CD8-positive, alpha-beta memory T cell (primary cell): ENCODE measurements around the gene SHC3. TPM values are rescaled to one million over a fixed set of nuclear protein-coding genes. Genes with fewer than 3 reads are reported as not detected.

ENCODE experiments used
- CTCF ChIA-PET: fragments of 350-600 bp; sonication (Branson Sonifier 250); formaldehyde crosslinking; loops from one replicate; lab custom pipeline; 2021; ENCODE audit warnings: antibody characterized with exemption; lab: Charles Lee
- POLR2A ChIA-PET: fragments of 350-600 bp; sonication (Branson Sonifier 250); formaldehyde crosslinking; loops from one replicate; lab custom pipeline; 2021; ENCODE audit warnings: antibody characterized with exemption; lab: Charles Lee
- DNase-seq, 5 donors: peaks; one replicate each; pipeline versions ENCODE4 v3.0.0 to v3.0.0-alpha.2; 2020 to 2022; ENCODE audit warnings: mixed read lengths in 1 of 5
- H3K27ac ChIP-seq: one replicate; pipeline ENCODE4 v1.7.0; 2013; ENCODE audit warnings: low read depth, mild to moderate bottlenecking, low read length, moderate library complexity
- H3K27me3 ChIP-seq: 2 replicates; pipeline ENCODE4 v1.7.0; 2013; ENCODE audit warnings: low read length, mild to moderate bottlenecking; ENCODE audit not compliant: insufficient read depth, poor library complexity, severe bottlenecking
- H3K36me3 ChIP-seq: 2 replicates; pipeline ENCODE4 v1.7.0; 2013; ENCODE audit warnings: mild to moderate bottlenecking, low read length, moderate library complexity; ENCODE audit not compliant: insufficient read depth
- H3K4me1 ChIP-seq: 2 replicates; pipeline ENCODE4 v1.7.0; 2013; ENCODE audit warnings: mild to moderate bottlenecking, low read length, moderate library complexity; ENCODE audit not compliant: insufficient read depth
- H3K4me3 ChIP-seq: 2 replicates; pipeline ENCODE4 v1.7.0; 2013; ENCODE audit warnings: mild to moderate bottlenecking, low read length
- H3K9me3 ChIP-seq: 2 replicates; pipeline ENCODE4 v1.7.0; 2013; ENCODE audit warnings: mild to moderate bottlenecking, low read length
- H3K27ac Mint-ChIP-seq, 8 donors: one replicate each; pipeline ENCODE4 v1.8.0; 2020 to 2021; ENCODE audit warnings: mixed read lengths in 8 of 8, mild to moderate bottlenecking in 6 of 8, inconsistent platforms in 3 of 8, moderate library complexity in 3 of 8
- H3K27me3 Mint-ChIP-seq, 2 donors: one replicate each; pipeline ENCODE4 v1.8.0; 2020 to 2021; ENCODE audit warnings: mixed read lengths in 2 of 2, mild to moderate bottlenecking in 1 of 2, moderate library complexity in 1 of 2
- H3K36me3 Mint-ChIP-seq, 3 donors: one replicate each; pipeline ENCODE4 v1.8.0; 2020 to 2021; ENCODE audit warnings: mixed read lengths in 3 of 3, inconsistent platforms in 1 of 3, mild to moderate bottlenecking in 1 of 3
- H3K4me1 Mint-ChIP-seq, 3 donors: one replicate each; pipeline ENCODE4 v1.8.0; 2020 to 2021; ENCODE audit warnings: mixed read lengths in 3 of 3, inconsistent platforms in 1 of 3, mild to moderate bottlenecking in 1 of 3
- H3K4me3 Mint-ChIP-seq, 7 donors: one replicate each; pipeline ENCODE4 v1.8.0; 2020 to 2021; ENCODE audit warnings: mixed read lengths in 7 of 7, mild to moderate bottlenecking in 6 of 7, moderate library complexity in 4 of 7, inconsistent platforms in 2 of 7
- H3K9me3 Mint-ChIP-seq, 5 donors: one replicate each; pipeline ENCODE4 v1.8.0; 2020 to 2022; ENCODE audit warnings: mixed read lengths in 5 of 5, mild to moderate bottlenecking in 3 of 5, moderate library complexity in 2 of 5, inconsistent platforms in 1 of 5
- polyA plus RNA-seq: library from polyadenylated mRNA; unstranded; fragments of 300-500 nt; fragmentation: Illumina TruSeq; gene quantifications from one replicate; pipeline ENCODE4 v1.2.3, GENCODE V29; 2021
- total RNA-seq, 2 experiments: library from RNA; stranded (reverse); gene quantifications; one replicate each; pipeline ENCODE4 v1.2.3, GENCODE V29; 2021

SHC3 gene
- total and polyA plus RNA-seq, 3 experiments from 2014 or later = not detected

GRCh38 chr9:89122949-89123348 is 55.7 kb downstream of the SHC3 start:
- Mint-ChIP-seq H3K36me3 (no peaks in the 10 kb centered on the region), H3K4me3 (no peak overlapping the region), H3K4me1 (no peaks in the 10 kb centered on the region), H3K9me3 (peaks cover 0 to 15% (median 9%) of the 10 kb centered on the region in 5 donors), H3K27me3 (peaks cover 7 to 44% of the 10 kb centered on the region in 2 donors), H3K27ac (no peak overlapping the region)
- Histone ChIP-seq H3K4me1 (no peaks in the 10 kb centered on the region), H3K27me3 (no peaks in the 10 kb centered on the region), H3K4me3 (no peak overlapping the region), H3K27ac (no peak overlapping the region), H3K9me3 (no peaks in the 10 kb centered on the region), H3K36me3 (no peaks in the 10 kb centered on the region)
- ChIA-PET POLR2A (no interaction called here), CTCF (no interaction called here)
- DNase-seq = no peak

DNA sequence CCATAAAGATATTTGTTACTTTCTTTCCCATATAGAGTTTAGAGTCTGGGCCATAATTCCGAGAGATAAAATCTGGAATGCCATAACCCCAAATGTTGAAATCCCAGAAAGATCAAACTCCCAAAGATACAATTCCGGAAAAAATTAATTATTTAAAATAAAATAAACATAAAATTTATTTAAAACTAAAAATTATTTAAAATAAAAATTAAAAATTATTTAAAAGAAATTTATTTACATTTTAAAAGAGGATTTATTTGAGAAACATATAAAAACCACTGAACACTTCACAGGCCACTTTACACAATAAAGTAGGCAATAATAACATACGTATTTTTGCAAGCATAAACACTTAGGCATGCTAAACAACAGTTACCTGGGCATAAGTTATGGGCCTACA is 57.9 kb downstream of the SHC3 start:
- Histone ChIP-seq H3K27me3 (no peaks in the 10 kb centered on the region), H3K9me3 (no peaks in the 10 kb centered on the region), H3K36me3 (no peaks in the 10 kb centered on the region), H3K4me3 (no peak overlapping the region), H3K4me1 (no peaks in the 10 kb centered on the region), H3K27ac (no peak overlapping the region)
- no peak overlapping the region for H3K4me3 Mint-ChIP-seq
- no peak overlapping the region for H3K27ac Mint-ChIP-seq
- H3K27me3 Mint-ChIP-seq = peaks cover 4 to 28% of the 10 kb centered on the region in 2 donors
- H3K36me3 Mint-ChIP-seq = no peaks in the 10 kb centered on the region
- H3K9me3 Mint-ChIP-seq = peaks cover 0 to 12% (median 8%) of the 10 kb centered on the region in 5 donors
- POLR2A ChIA-PET = no interaction called here
- H3K4me1 Mint-ChIP-seq = no peaks in the 10 kb centered on the region
- CTCF ChIA-PET = no interaction called here
- DNase-seq = no peak

- no peaks in the 10 kb centered on the region for H3K9me3 ChIP-seq
- no peaks in the 10 kb centered on the region for H3K27me3 ChIP-seq
- POLR2A ChIA-PET = no interaction called here
- H3K9me3 Mint-ChIP-seq = peaks cover 0 to 11% (median 4%) of the 10 kb centered on the region in 5 donors
- H3K27me3 Mint-ChIP-seq = peaks cover 9 to 24% of the 10 kb centered on the region in 2 donors
- CTCF ChIA-PET = no interaction called here
- H3K4me1 ChIP-seq = no peaks in the 10 kb centered on the region
- no peaks in the 10 kb centered on the region for H3K36me3 Mint-ChIP-seq
- no peak for DNase-seq
- H3K36me3 ChIP-seq = no peaks in the 10 kb centered on the region
- H3K27ac ChIP-seq = no peak overlapping the region
- H3K4me1 Mint-ChIP-seq = no peaks in the 10 kb centered on the region
- H3K4me3 ChIP-seq = no peak overlapping the region
- no peak overlapping the region for H3K4me3 Mint-ChIP-seq
- no peak overlapping the region for H3K27ac Mint-ChIP-seq
These were observed 61.8 kb downstream of the SHC3 start for GRCh38 chr9:89116805-89117192.

- Histone ChIP-seq H3K4me1 (no peaks in the 10 kb centered on the region), H3K4me3 (no peak overlapping the region), H3K27me3 (no peaks in the 10 kb centered on the region), H3K9me3 (no peaks in the 10 kb centered on the region), H3K27ac (no peak overlapping the region), H3K36me3 (no peaks in the 10 kb centered on the region)
- POLR2A ChIA-PET = no interaction called here
- no peak for DNase-seq
- Mint-ChIP-seq H3K9me3 (peaks cover 0 to 11% (median 4%) of the 10 kb centered on the region in 5 donors), H3K4me3 (no peak overlapping the region), H3K27ac (no peak overlapping the region), H3K4me1 (no peaks in the 10 kb centered on the region), H3K36me3 (no peaks in the 10 kb centered on the region), H3K27me3 (peaks cover 9 to 21% of the 10 kb centered on the region in 2 donors)
- CTCF ChIA-PET = no interaction called here
These were observed 62.4 kb downstream of the SHC3 start for GRCh38 chr9:89116064-89116804.

GRCh38 chr9:89115426-89115825 is 63.2 kb downstream of the SHC3 start:
- Mint-ChIP-seq H3K4me1 (no peaks in the 10 kb centered on the region), H3K27me3 (peaks cover 11 to 25% of the 10 kb centered on the region in 2 donors), H3K4me3 (no peak overlapping the region), H3K36me3 (no peaks in the 10 kb centered on the region), H3K27ac (no peak overlapping the region), H3K9me3 (peaks cover 0 to 11% (median 4%) of the 10 kb centered on the region in 5 donors)
- no peak overlapping the region for H3K27ac ChIP-seq
- no peaks in the 10 kb centered on the region for H3K9me3 ChIP-seq
- no peaks in the 10 kb centered on the region for H3K27me3 ChIP-seq
- no peak overlapping the region for H3K4me3 ChIP-seq
- H3K36me3 ChIP-seq = no peaks in the 10 kb centered on the region
- DNase-seq = no peak
- CTCF ChIA-PET = no interaction called here
- H3K4me1 ChIP-seq = no peaks in the 10 kb centered on the region
- POLR2A ChIA-PET = no interaction called here

DNA sequence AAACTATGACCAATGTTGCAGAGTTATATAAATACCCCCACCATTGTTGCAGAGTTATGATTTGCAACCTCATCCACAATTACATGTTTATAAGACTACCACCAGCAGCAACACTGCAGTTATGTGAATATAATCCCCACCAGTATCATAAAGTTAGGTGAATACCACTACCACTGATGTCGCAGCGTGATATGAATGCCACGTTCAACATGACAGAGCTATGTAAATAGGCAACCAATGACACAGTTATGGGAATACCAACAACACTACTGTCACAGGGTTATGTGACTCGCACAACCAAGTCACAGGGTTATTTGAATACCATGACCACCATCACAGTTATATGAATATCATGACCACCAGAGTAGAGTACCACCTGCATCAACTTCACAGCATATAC is 63.9 kb downstream of the SHC3 start:
- no peak for DNase-seq
- H3K9me3 Mint-ChIP-seq = peaks cover 0 to 11% (median 4%) of the 10 kb centered on the region in 5 donors
- H3K27ac ChIP-seq = no peak overlapping the region
- H3K36me3 ChIP-seq = no peaks in the 10 kb centered on the region
- H3K9me3 ChIP-seq = no peaks in the 10 kb centered on the region
- ChIA-PET CTCF (no interaction called here), POLR2A (no interaction called here)
- no peaks in the 10 kb centered on the region for H3K27me3 ChIP-seq
- no peaks in the 10 kb centered on the region for H3K36me3 Mint-ChIP-seq
- H3K4me3 Mint-ChIP-seq = no peak overlapping the region
- H3K4me3 ChIP-seq = no peak overlapping the region
- no peak overlapping the region for H3K27ac Mint-ChIP-seq
- H3K4me1 Mint-ChIP-seq = no peaks in the 10 kb centered on the region
- H3K27me3 Mint-ChIP-seq = peaks cover 8 to 25% of the 10 kb centered on the region in 2 donors
- no peaks in the 10 kb centered on the region for H3K4me1 ChIP-seq

- POLR2A ChIA-PET = no interaction called here
- Histone ChIP-seq H3K36me3 (no peaks in the 10 kb centered on the region), H3K4me3 (no peak overlapping the region), H3K4me1 (no peaks in the 10 kb centered on the region), H3K9me3 (no peaks in the 10 kb centered on the region), H3K27me3 (no peaks in the 10 kb centered on the region), H3K27ac (no peak overlapping the region)
- no peak for DNase-seq
- CTCF ChIA-PET = no interaction called here
- no peak overlapping the region for H3K4me3 Mint-ChIP-seq
- H3K27ac Mint-ChIP-seq = no peak overlapping the region
- no peaks in the 10 kb centered on the region for H3K36me3 Mint-ChIP-seq
- H3K4me1 Mint-ChIP-seq = no peaks in the 10 kb centered on the region
- peaks cover 0 to 3% (median 2%) of the 10 kb centered on the region in 5 donors for H3K9me3 Mint-ChIP-seq
- H3K27me3 Mint-ChIP-seq = peaks cover 7 to 25% of the 10 kb centered on the region in 2 donors
These were observed 64.8 kb downstream of the SHC3 start for GRCh38 chr9:89113851-89114250.

GRCh38 chr9:89112243-89112642 is 66.4 kb downstream of the SHC3 start:
- no peak overlapping the region for H3K4me3 Mint-ChIP-seq
- no peaks in the 10 kb centered on the region for H3K27me3 ChIP-seq
- no peak overlapping the region for H3K27ac ChIP-seq
- DNase-seq = no peak
- no peaks in the 10 kb centered on the region for H3K4me1 ChIP-seq
- no peaks in the 10 kb centered on the region for H3K4me1 Mint-ChIP-seq
- H3K27ac Mint-ChIP-seq = no peak overlapping the region
- peaks cover 0 to 4% (median 2%) of the 10 kb centered on the region in 5 donors for H3K9me3 Mint-ChIP-seq
- ChIA-PET CTCF (no interaction called here), POLR2A (no interaction called here)
- peaks cover 9 to 26% of the 10 kb centered on the region in 2 donors for H3K27me3 Mint-ChIP-seq
- no peaks in the 10 kb centered on the region for H3K36me3 Mint-ChIP-seq
- H3K4me3 ChIP-seq = no peak overlapping the region
- H3K36me3 ChIP-seq = no peaks in the 10 kb centered on the region
- no peaks in the 10 kb centered on the region for H3K9me3 ChIP-seq
